Measurements from ENCODE around the gene C1orf115.

The C1orf115 gene

DNA sequence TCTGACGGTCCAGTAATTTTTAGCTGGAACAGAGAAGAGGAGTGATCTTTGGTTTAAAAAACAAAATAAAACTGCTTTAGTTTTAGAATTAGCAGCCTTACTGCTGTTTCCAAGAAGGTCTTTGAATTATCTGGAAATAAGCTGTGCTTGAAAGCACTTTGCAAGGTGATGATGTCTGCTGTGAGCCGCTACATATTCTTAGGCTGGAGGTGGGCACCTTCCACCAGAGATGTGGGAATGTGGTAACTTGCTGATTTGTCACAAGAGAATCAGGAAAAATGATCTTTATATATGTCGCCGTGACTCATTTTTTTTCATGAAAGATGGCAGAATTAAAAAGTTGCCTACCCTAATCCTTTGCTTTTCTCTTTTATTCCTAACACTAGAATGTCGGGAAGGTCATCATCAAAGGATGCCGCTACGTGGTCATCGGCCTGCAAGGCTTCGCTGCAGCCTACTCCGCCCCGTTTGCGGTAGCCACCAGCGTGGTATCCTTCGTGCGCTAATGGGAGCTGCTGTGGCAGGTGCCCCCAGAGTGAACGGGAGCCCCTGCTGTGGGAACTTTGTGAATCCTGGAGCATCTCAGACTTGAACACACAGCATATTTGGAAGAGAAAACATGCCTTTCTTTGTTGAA is 6.2 kb downstream of the C1orf115 start:
- Histone ChIP-seq H3K4me3 (ENCODE audit: low read length) (no peak overlapping the region), H3K27me3 (ENCODE audit: control insufficient read depth, insufficient read depth, low read length) (no peaks in the 10 kb centered on the region), H3K9ac (ENCODE audit: low read length) (no peak overlapping the region), H3K9me3 (ENCODE audit: control insufficient read depth, low read length) (no peaks in the 10 kb centered on the region), H3K4me1 (ENCODE audit: control insufficient read depth, insufficient read depth, low read length) (no peaks in the 10 kb centered on the region), H3K36me3 (ENCODE audit: control insufficient read depth, insufficient read depth, low read length) (no peaks in the 10 kb centered on the region)

DNA sequence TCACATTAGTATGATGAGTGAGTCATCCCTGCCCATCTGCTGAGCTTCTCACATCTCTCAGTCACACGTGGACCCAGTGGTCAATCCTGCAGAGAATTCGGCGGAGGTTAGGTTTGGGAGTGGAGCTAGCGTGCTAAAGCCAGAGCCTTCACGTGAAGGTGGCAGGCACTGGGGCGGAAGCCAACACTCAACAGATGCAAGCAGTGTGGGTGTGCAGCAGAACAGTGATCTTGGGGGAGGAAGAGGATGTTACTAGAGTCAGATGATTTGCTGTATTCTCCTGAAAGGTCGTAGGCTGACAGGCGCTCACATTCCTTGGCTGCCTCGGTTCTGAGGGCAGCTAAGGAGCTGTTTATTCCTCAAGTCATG is 6.7 kb downstream of the C1orf115 start:
- H3K4me3 ChIP-seq (ENCODE audit: low read length): no peak overlapping the region
- no peaks in the 10 kb centered on the region for H3K36me3 ChIP-seq (ENCODE audit: control insufficient read depth, insufficient read depth, low read length)
- no peaks in the 10 kb centered on the region for H3K9me3 ChIP-seq (ENCODE audit: control insufficient read depth, low read length)
- no peaks in the 10 kb centered on the region for H3K27me3 ChIP-seq (ENCODE audit: control insufficient read depth, insufficient read depth, low read length)
- H3K4me1 ChIP-seq (ENCODE audit: control insufficient read depth, insufficient read depth, low read length): no peaks in the 10 kb centered on the region
- H3K9ac ChIP-seq (ENCODE audit: low read length): no peak overlapping the region

DNA sequence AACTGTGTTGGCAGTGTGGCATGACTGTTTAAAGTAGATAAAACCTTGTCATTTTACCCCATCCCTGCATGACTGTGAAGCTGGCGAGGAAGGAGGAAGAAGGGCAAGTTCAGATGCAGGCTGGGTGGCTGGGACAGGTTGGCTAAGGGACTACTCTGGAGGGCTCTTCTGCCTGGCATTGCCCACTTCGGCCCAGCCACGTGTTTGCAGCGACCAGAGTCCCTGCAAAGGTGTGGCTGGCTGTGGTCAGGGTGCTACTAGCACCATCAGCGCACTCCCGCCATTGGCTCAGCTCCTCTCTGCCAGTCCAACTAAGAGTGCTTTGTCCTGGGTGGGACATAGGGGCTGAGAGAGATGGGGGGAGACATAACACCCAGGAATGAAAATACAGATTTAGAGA is 7.2 kb downstream of the C1orf115 start:
- Histone ChIP-seq H3K4me3 (ENCODE audit: low read length) (no peak overlapping the region), H3K27me3 (ENCODE audit: control insufficient read depth, insufficient read depth, low read length) (no peaks in the 10 kb centered on the region), H3K36me3 (ENCODE audit: control insufficient read depth, insufficient read depth, low read length) (no peaks in the 10 kb centered on the region), H3K9ac (ENCODE audit: low read length) (no peak overlapping the region), H3K9me3 (ENCODE audit: control insufficient read depth, low read length) (no peaks in the 10 kb centered on the region), H3K4me1 (ENCODE audit: control insufficient read depth, insufficient read depth, low read length) (no peaks in the 10 kb centered on the region)

DNA sequence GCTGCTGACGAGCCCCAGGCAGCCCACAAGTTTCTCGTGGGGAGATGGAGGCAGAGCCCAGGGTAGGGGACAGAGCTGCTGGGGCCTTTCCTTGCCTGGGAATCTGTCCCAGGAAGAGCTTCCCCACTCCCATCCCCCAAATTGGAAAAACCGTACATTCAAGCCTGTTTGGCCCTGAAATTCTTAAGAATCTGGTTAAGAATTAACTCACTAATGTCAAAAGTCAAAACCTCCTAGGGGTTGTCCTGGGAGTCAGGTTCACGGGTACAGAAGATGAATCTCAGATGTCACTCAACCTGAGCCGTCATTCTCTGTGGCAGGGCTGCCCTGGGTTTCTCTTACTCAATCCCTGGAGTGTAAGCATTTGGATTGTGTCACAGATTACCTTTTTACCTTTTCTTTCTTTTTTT is 8.4 kb downstream of the C1orf115 start:
- H3K36me3 ChIP-seq (ENCODE audit: control insufficient read depth, insufficient read depth, low read length): no peaks in the 10 kb centered on the region
- no peak overlapping the region for H3K9ac ChIP-seq (ENCODE audit: low read length)
- H3K27me3 ChIP-seq (ENCODE audit: control insufficient read depth, insufficient read depth, low read length): no peaks in the 10 kb centered on the region
- peaks cover 5% of the 10 kb centered on the region for H3K4me1 ChIP-seq (ENCODE audit: control insufficient read depth, insufficient read depth, low read length)
- H3K9me3 ChIP-seq (ENCODE audit: control insufficient read depth, low read length): no peaks in the 10 kb centered on the region
- no peak overlapping the region for H3K4me3 ChIP-seq (ENCODE audit: low read length)

DNA sequence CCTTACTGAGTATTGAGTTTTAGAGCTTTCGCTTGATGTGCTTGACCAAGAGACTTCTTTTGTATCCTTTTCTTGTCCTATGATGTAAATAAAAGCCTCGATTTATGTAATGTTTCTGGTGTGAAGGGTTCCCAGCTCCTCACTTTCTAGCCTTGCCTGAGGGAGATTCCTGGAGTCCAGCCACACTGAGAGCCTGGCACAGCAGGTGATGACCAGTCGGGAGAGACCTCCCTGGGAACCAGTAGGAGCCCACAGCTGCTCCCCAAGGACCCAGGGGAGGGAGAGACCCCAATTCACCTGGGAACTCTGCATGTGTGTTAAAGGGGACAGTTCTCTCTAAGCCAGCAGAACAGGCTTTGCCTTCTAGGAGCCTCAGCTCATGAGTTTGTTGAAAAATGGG is 8.9 kb downstream of the C1orf115 start:
- Histone ChIP-seq H3K27me3 (ENCODE audit: control insufficient read depth, insufficient read depth, low read length) (no peaks in the 10 kb centered on the region), H3K9me3 (ENCODE audit: control insufficient read depth, low read length) (no peaks in the 10 kb centered on the region), H3K4me3 (ENCODE audit: low read length) (no peak overlapping the region), H3K9ac (ENCODE audit: low read length) (no peak overlapping the region), H3K4me1 (ENCODE audit: control insufficient read depth, insufficient read depth, low read length) (peaks cover 5% of the 10 kb centered on the region), H3K36me3 (ENCODE audit: control insufficient read depth, insufficient read depth, low read length) (no peaks in the 10 kb centered on the region)

DNA sequence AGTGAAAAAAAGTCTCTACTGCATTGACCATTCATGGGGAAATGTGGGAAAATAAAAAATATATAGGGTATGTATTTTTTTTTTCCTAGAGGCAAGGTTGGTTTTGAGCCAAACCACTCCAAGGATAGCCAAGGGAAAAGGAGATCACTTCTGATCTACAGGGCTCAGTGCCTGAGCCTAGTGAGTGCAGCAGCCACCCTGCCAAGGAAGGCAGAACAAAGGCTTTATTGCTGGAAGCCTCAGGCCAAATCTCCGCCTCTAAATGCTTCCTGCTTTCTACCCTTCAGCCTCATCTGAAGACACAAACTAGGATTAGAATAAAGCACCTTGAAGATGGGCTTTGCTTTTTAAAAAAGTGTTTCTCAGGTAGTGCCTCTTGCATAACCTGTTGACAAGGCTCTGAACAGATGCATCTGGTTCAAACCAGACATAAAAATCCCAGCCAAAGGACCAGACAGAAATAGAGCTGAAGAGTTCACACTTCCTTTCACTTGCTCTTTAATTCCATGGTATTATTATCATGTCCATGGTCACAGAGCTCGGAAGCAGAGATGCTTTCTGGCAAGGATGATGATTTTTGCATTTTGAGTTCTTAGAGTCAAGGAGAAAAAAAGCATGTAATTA is 10.5 kb downstream of the C1orf115 start:
- Histone ChIP-seq H3K4me1 (ENCODE audit: control insufficient read depth, insufficient read depth, low read length) (peaks cover 5% of the 10 kb centered on the region), H3K27me3 (ENCODE audit: control insufficient read depth, insufficient read depth, low read length) (no peaks in the 10 kb centered on the region), H3K4me3 (ENCODE audit: low read length) (no peak overlapping the region), H3K9me3 (ENCODE audit: control insufficient read depth, low read length) (no peaks in the 10 kb centered on the region), H3K36me3 (ENCODE audit: control insufficient read depth, insufficient read depth, low read length) (no peaks in the 10 kb centered on the region), H3K9ac (ENCODE audit: low read length) (no peak overlapping the region)

DNA sequence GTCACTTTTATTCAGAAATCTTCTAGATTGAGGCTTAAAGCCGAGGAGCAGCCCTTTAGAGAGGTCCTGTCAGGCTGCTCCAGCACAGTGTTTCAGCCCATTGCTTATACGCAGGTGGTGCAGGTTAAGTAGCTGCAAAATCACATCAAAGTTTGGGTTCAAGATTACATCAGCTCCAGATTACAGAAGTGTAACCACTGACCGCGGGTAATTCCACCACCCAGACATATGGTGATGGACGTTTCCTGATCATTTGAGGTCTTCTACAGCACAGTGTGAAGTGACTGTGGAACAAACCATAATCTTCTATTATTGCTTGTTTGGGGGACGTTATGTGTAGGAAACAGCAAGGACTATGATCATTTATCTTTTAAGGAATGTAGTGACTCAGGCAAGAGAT is 11.8 kb downstream of the C1orf115 start:
- Histone ChIP-seq H3K4me1 (ENCODE audit: control insufficient read depth, insufficient read depth, low read length) (peaks cover 5% of the 10 kb centered on the region), H3K27me3 (ENCODE audit: control insufficient read depth, insufficient read depth, low read length) (no peaks in the 10 kb centered on the region), H3K9me3 (ENCODE audit: control insufficient read depth, low read length) (no peaks in the 10 kb centered on the region), H3K4me3 (ENCODE audit: low read length) (no peak overlapping the region), H3K36me3 (ENCODE audit: control insufficient read depth, insufficient read depth, low read length) (no peaks in the 10 kb centered on the region), H3K9ac (ENCODE audit: low read length) (no peak overlapping the region)

DNA sequence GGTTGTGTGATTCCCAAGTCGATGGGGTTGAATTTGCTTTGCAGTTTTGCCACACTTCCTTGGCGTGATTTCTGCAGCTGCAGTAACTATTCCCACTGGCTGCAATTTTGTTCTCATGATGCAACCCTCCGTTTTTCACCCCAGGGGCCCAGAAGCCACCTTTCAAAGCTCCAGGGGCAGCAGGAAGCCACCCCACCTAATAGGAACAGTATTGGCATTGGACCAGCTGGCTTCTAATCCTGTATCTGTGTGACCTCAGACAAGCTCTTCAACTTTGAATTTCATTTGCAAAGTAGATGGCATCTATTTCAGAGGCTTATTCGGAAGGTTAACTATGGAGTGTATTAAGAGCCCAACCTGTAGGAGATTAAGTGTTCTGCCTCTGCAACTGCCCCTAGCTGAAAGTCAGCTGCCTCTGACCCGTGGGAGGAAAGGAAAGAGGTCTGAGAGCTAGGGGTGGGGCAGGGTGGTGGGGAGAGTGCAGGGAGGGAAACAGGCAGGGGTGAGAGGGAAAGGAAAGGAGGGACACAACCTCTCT is 12.6 kb downstream of the C1orf115 start:
- no peaks in the 10 kb centered on the region for H3K27me3 ChIP-seq (ENCODE audit: control insufficient read depth, insufficient read depth, low read length)
- no peak overlapping the region for H3K4me3 ChIP-seq (ENCODE audit: low read length)
- H3K36me3 ChIP-seq (ENCODE audit: control insufficient read depth, insufficient read depth, low read length): no peaks in the 10 kb centered on the region
- no peak overlapping the region for H3K9ac ChIP-seq (ENCODE audit: low read length)
- H3K4me1 ChIP-seq (ENCODE audit: control insufficient read depth, insufficient read depth, low read length): peaks cover 5% of the 10 kb centered on the region
- no peaks in the 10 kb centered on the region for H3K9me3 ChIP-seq (ENCODE audit: control insufficient read depth, low read length)

DNA sequence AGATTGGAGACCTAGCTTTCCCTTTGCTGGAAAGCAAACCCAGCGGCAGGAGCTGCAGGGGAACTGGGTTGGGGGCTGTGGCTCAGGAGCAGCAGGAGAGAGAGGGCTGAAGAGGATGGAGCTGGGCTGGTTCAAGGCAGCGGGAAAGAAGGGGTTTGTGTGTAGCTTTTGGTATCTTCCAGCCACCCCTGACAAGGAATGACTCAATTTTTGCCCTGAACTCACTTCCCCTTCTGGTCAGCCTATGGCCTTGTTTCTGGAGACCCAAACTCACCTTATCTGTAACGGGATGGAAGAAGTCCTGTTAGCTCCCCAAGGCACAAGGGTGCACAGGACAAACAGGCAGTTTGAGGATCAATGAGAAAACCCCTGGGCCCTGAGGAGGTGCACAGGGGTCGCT is 13.1 kb downstream of the C1orf115 start:
- peaks cover 5% of the 10 kb centered on the region for H3K4me1 ChIP-seq (ENCODE audit: control insufficient read depth, insufficient read depth, low read length)
- H3K27me3 ChIP-seq (ENCODE audit: control insufficient read depth, insufficient read depth, low read length): no peaks in the 10 kb centered on the region
- H3K9ac ChIP-seq (ENCODE audit: low read length): no peak overlapping the region
- no peaks in the 10 kb centered on the region for H3K9me3 ChIP-seq (ENCODE audit: control insufficient read depth, low read length)
- no peak overlapping the region for H3K4me3 ChIP-seq (ENCODE audit: low read length)
- no peaks in the 10 kb centered on the region for H3K36me3 ChIP-seq (ENCODE audit: control insufficient read depth, insufficient read depth, low read length)

DNA sequence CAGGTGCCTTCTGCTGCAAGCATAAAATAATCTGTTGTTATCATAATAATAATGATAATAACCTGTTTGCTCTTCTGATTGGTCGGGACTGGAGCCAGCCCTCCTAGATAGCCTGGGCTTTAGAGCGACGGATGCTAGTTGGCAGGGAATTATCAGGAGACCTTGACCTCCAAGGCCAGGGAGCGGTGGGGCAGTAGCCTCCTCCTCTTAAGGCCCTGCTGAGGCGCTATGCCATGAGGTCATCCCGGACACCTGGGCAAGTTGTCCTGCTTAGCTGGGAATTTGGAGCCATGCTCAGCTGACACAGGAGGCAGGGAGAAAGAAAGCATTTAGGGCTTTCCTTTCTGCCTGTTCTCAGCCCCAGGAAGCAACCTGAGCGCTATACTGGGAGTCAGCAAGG is 15.6 kb downstream of the C1orf115 start:
- Histone ChIP-seq H3K9me3 (ENCODE audit: control insufficient read depth, low read length) (no peaks in the 10 kb centered on the region), H3K9ac (ENCODE audit: low read length) (no peak overlapping the region), H3K4me1 (ENCODE audit: control insufficient read depth, insufficient read depth, low read length) (peaks cover 12% of the 10 kb centered on the region), H3K27me3 (ENCODE audit: control insufficient read depth, insufficient read depth, low read length) (no peaks in the 10 kb centered on the region), H3K36me3 (ENCODE audit: control insufficient read depth, insufficient read depth, low read length) (no peaks in the 10 kb centered on the region), H3K4me3 (ENCODE audit: low read length) (no peak overlapping the region)

DNA sequence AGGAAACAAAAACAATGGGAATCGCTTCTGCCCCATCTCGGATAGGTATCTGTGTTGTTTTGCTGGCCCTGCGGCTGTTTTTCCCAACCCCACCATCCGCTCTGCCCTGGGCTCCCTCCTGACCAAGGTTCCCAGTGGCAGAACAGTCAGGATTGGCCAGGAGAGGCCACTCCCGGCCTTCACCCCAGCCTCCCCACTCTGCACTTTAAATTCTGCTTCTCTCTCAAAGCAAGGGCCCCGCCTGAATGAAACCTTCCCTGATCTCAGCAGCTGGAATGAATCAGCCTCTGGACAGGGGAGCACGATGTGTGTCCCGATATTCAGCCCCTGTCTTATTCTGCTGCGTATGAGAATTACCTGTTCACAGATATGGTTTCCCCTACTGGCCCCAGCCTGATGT is 16.3 kb downstream of the C1orf115 start:
- Histone ChIP-seq H3K4me3 (ENCODE audit: low read length) (no peak overlapping the region), H3K9me3 (ENCODE audit: control insufficient read depth, low read length) (no peaks in the 10 kb centered on the region), H3K27me3 (ENCODE audit: control insufficient read depth, insufficient read depth, low read length) (no peaks in the 10 kb centered on the region), H3K9ac (ENCODE audit: low read length) (no peak overlapping the region), H3K36me3 (ENCODE audit: control insufficient read depth, insufficient read depth, low read length) (no peaks in the 10 kb centered on the region), H3K4me1 (ENCODE audit: control insufficient read depth, insufficient read depth, low read length) (peaks cover 12% of the 10 kb centered on the region)

DNA sequence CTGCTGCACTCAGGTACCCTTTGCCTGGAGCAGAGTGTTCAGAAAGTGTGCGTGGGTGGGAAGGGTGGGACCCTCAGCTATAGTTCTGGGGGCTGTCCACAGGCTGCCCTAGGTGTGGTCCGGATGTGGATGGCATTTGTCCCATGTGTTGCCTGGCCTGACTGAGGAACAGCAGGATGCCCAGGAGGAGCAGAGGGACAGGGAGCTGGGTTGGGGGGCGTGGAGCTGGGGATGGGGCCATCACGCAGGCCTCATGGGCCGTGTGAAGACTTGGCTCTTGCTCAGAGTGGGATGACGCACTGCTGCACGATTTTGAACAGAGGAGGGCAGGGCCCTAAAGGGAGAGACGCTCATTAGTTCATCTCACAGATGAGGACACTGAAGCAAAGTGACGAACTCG is 17.0 kb downstream of the C1orf115 start:
- Histone ChIP-seq H3K36me3 (ENCODE audit: control insufficient read depth, insufficient read depth, low read length) (no peaks in the 10 kb centered on the region), H3K4me1 (ENCODE audit: control insufficient read depth, insufficient read depth, low read length) (peaks cover 12% of the 10 kb centered on the region), H3K27me3 (ENCODE audit: control insufficient read depth, insufficient read depth, low read length) (no peaks in the 10 kb centered on the region), H3K9me3 (ENCODE audit: control insufficient read depth, low read length) (no peaks in the 10 kb centered on the region), H3K4me3 (ENCODE audit: low read length) (no peak overlapping the region), H3K9ac (ENCODE audit: low read length) (no peak overlapping the region)

Measured in mucosa of stomach (tissue), 1 donor.